Fibroblast of skin of right quadriceps (primary cell): ENCODE measurements around the gene ZNF593.

Experiments used
- DNase-seq: peaks from one replicate; pipeline ENCODE4 v3.0.0-alpha.2; 2013

ZNF593 gene

DNA sequence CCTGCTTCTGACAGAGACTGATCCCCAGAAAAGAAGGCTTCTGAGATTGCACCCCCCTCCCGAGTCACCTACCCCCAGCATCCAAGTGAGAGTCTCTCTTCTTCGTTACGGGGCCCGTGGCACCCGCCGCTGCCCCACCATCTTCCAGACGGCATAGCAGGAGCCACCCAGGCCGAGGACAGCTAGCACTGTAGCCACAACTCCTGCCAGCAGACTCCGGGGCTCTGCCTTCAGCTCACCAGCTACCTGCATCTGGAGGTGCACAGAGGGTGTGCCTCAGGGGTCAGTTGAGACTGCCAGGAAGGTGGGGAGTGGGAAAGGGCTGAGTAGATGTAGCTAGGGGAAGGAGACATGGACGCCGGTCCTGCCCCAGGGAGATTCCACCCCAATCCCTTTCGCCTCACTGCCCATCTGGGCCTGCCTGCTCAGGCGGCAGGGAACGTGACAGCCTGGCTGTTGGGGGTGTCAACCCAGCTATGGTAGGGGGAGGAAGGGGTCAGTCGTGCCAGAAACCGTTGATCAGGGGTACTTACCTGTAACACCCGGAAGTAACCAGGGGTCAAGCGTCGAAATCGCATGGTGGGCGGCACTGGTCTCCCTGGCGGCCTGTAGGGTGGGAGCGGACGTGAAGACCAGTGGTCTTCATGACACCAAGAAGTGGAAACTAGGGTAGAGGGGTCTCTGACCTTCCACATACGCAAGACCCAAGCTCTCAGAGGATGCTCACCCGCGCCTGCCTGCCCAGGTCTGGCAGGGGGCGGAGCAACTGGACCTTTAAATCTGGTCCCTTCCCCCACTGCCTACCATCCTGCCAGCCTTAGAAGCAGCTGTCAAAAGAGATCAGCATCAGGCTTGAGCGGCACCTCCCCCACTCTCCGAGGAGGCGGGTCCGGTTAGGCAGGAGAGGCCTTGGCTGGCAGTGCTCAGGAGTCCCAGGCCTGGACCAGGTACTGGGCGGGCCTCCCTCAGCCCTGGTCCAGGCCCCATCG, 1.7 kb downstream of the ZNF593 start, which contains the start of gene ZNF593OS:
Gene ZNF593OS, minus strand, starts transcription at position 749 of the 989 bp plus-strand sequence. Its CDS starts 171 bp downstream, at position 578.
- no peak for DNase-seq

DNA sequence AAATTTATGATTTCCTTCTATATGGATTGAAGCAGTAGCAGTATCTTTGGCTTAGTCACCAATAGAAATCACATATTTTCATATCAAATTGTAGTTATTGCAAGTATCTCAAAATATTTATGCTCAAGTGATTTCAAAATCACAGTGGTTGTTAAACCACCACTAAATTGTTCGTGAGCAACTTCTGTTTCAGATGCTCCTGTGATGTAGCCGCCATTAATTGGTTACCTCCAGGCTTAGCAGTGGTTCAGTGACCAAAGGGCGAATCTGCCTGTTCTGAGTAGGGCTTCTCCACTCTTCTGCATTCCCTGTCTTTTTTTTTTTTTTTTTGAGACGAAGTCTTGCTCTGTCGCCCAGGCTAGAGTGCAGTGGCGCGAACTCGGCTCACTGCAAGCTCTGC, 5.6 kb downstream of the ZNF593 start:
- DNase-seq = no peak

DNA sequence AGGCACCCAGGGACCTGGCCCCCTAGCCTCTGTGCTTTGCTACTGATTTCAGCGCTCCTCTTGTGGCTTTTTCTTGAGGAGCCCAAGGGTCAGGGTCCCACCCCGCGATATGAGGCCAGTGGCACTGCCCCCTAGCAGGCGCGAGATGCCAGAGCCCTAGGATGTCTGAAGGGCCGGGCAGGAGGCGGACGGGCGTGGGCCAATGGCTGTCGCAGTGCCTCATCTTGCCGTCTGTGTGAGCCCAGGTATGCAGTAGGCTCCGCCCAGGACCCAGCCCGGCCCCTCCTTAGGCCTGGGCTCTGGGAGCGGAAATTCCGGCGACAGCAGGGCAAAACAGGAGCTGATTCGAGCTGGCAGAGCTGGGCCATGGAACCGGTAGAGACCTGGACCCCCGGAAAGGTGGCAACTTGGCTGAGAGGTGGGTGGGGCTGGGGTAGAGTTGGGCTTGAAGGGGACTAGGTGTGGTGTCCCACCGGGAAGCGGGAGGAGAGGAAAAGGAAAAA, 7.5 kb downstream of the ZNF593 start, which contains the start of gene CNKSR1:
Gene CNKSR1, plus strand, starts transcription at position 310 of the 503 bp plus-strand sequence. Its CDS starts 57 bp downstream, at position 367.
- no peak for DNase-seq

DNA sequence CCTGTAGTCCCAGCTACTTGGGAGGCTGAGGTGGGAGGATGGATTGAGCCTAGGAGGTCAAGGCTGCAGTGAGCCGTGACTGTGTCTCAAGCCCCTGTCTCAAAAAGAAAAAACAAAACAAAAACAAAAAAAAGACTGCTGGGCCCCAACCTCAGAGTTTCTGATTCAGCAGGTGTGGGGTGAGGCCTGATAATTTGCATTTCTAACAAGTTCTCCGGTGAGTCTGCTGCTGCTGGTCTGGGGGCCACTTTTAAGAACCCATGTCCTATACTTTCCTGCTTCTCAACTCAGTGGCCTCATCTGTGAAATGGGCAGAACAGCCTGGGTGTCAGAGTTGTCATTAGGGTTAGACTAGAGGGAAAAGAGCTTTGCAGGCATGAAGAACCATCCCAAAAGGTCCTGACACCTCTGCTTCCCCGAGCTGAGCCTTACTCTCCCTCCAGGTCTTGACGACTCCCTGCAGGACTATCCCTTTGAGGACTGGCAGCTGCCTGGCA, 10.3 kb downstream of the ZNF593 start:
- no peak for DNase-seq

DNA sequence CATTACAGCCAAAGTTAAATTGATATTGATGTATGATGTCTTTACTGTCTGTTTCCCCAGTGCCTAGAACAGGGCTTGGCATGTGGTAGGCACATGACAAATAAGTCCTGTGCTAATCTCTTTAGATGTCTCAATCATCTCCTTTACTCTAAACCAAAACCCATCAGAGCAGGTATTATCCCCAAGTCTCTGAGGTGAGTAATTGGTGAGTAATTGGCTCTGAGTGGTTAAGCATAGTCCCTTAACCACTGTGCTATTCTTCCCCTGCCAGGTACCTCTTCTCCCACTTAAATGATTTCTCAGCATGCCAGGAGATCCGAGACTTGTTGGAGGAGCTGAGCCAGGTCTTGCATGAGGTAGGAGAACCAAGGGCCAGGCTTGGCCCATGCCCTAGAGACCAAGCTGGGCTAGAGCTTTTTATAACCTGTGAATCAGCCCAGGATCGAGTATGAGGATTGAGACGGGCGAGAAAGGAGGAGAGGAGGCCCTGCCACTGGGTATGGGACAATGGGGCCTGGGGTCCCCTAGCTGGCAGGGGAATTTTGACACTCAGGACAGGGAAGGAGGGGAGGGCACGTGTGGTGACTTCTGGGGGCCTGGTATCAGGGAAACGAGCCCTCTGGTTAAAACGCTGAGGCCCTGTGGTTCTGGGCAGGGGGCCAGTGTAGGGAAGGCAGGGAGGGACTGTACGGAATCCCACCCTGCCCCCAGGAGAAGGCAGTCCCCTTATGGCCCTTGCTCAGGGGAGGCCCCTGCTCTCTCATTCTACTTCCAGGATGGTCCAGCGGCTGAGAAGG, 12.1 kb downstream of the ZNF593 start:
- no peak for DNase-seq

DNA sequence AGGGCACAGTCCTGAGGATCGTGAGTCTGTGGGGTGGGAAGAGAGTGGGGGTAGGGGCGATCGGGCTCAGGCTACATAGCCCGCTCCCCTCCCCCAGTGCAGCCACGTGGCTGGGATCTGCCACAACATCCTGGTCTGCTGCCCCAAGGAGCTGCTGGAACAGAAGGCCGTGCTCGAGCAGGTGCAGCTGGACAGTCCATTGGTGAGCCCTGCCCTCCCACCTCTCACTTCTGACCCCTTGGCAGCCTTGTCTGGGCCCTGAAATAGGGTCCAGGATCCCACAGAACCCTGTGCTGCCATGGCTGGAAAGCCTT, 12.6 kb downstream of the ZNF593 start:
- DNase-seq = no peak

DNA sequence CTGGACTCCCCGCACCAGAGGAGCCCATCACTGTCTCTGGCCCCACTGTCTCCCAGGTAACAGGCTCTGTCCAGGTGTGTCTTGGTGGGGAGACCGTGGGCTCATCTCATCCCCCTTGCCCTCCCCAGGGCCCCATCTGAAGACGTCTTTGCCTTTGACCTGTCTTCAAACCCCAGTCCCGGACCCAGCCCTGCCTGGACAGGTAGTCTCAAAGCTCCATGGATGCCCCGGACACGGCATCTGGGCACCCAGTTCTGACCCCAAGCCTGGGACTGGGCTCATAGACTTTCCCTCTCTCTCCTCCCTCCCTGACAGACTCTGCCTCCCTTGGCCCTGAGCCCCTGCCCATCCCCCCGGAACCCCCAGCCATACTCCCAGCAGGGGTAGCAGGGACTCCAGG, 14.4 kb downstream of the ZNF593 start:
- no peak for DNase-seq

DNA sequence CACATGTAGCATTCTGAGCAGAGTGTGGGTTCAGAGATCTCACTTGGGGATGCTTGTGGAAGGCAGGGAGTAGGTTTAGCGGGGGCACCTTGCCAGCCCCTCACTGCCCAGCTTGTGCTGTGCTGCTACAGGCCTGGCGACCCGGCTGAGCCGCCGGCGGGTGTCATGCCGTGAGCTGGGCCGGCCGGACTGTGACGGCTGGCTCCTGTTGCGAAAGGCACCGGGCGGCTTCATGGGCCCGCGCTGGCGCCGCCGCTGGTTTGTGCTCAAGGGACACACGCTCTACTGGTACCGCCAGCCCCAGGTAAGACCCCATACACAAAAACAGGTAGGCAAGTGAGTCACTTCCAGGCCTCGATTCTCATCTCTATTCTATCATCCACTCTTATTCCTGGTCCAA, 15.2 kb downstream of the ZNF593 start:
- no peak for DNase-seq

DNA sequence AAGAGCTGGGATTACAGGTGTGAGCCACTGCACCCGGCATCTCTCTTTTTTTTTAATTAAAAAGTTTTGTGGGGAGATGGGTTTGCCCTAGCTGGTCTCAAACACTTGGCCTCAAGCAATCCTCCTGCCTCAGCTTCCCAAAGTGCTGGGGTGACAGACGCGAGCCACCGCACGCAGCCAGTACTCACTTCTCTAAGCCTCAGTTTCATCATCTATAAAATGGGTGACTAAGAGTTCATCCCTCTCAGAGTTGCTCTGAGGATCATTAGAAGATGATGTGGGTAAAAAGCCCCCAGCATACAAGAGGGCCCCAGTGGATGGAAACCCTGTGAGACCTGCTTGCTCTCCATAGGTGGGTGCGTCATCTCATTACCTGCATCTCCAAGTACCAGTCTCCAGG, 18.2 kb downstream of the ZNF593 start:
- DNase-seq = no peak

DNA sequence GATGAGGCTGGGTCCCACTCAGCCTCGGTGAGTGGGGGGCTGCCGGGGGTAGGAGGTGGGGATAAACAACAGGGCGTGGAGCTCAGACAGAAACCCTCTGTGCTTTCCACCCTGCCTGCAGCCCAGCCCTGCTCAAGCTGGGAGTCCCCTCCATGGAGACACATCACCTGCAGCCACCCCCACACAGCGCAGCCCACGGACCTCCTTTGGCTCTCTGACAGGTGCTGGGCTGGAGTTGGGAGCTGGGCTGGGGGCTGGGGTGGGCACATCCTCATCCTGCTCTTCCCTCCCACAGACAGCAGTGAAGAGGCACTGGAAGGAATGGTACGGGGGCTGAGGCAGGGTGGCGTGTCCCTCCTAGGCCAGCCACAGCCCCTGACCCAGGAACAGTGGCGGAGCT, 18.8 kb downstream of the ZNF593 start:
- DNase-seq = no peak

DNA sequence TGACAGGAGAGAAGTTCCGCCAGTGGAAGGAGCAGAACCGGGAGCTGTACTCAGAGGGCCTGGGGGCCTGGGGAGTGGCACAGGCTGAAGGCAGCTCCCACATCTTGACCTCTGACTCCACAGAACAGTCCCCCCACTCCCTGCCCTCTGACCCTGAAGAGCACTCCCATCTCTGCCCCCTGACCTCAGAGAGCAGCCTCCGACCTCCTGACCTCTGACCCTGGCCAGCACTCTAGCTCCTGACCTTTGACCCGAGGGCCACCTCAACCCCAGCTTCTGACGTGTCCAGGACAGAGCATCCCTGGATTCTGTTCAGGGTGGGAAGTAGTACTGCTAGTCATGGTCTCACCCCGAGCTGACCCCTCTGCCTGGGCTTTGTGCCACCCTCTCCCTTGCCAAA, 19.6 kb downstream of the ZNF593 start:
- no peak for DNase-seq

DNA sequence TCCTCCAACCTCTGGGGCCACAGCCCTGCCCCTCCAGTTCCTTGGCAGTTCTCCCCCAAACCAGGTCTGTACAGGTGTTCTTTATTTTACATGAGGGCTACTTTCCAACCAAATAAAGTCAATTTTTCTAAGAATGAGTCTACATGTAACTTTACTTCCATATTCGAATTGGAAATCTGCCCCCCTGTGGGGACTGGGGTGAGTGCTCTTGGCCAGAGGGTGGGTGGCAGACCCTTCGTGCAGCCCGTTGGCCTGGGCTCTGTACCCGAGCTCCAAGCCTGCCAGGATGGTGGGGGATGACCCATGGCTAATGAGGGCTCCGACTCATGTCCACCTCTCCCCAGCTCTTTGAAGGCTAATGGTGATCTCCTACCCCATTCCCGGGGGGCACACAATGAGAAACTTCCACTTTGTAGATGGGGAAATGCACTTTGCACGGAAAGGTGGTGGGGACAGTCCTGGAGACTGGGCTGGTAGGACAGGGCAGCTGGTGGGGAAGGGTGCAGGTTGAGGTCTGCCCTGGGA, 20.1 kb downstream of the ZNF593 start:
- DNase-seq = no peak

DNA sequence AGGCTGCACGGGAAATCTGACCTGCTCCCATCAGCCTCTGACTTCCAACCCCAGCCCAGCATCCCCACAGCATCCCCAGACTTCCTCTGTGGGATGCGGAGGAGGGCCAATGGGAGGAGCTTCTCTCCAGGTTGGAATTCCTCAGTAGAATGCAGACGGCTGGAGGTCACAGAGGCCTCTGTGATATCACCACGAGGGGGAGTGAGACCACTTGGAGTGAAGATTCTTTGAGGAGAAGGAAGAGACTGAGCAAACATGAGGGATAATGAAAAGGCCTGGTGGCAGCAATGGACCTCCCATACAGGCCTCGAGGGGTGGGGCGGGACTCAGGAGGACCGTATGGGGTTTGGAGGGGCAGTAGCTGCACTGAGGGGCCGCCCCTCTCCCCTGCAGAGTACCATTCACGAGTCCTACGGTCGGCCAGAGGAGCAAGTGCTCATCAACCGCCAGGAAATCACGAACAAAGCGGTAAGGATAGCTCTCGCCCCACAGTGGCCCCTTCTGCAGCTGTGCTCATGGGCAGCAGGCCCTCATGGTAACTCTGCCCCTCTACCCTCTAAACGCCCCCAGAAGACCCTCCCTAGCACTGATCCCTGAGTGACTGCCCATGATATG, 20.8 kb downstream of the ZNF593 start, which contains the start of gene CATSPER4:
Gene CATSPER4, plus strand, starts transcription at position 230 of the 615 bp plus-strand sequence. Its CDS starts 26 bp downstream, at position 256.
- peak; percentile 39 for DNase-seq

DNA sequence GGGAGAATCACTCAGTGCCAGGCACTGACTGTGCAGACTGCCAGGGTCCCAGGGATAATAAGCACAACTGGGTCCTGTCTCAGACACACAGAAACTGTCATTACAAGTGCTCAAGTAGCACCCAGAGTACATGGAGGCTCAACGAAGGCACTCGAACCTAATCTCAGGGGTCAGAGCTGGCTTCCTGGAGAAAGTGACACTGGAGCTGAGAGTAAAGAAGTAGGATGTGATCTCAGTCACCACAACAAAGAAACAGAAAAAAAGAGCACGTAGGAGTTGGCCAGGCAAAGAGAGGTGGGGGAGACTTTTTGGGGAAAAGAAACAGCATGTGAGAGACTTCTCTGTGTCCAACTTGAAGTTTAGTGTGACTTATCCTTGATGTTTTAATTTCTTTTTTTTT, 22.0 kb downstream of the ZNF593 start:
- DNase-seq = no peak

DNA sequence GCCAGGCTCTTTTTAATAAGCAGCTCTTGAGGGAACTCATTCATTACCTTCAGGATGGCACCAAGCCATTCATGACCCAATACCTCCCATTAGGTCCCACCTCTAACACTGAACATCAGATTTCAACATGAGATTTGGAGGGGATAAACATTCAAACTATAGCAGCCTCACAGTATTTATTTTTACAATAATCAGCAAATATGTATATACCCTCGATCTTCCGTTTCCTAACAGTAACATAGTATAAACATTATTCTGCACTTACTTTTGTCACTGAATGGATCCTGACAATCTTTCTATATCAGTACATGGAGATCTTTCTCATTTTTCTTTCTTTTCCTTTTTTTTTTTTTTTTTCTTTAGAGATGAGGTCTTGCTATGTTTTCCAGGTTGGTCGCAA, 26.1 kb downstream of the ZNF593 start:
- no peak for DNase-seq

DNA sequence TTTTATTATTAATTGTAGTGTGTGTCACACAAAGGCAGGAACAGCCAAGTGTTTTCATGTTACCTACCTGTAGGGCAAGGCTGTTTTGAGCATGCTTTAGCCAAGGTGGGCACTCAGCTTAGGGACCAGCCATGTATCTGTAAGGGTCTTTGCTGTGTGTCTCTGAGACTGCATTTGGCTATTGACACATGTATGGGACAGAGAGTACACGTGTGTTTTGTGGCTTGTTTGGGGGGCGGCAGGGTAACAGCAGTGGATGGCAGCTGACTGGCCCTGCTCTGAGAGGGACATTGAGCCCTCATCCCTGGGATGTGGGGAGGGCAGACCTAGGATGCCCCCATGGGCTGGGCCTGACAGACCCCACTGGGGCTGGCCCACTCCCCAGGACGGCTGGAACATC, 27.6 kb downstream of the ZNF593 start:
- no peak for DNase-seq

DNA sequence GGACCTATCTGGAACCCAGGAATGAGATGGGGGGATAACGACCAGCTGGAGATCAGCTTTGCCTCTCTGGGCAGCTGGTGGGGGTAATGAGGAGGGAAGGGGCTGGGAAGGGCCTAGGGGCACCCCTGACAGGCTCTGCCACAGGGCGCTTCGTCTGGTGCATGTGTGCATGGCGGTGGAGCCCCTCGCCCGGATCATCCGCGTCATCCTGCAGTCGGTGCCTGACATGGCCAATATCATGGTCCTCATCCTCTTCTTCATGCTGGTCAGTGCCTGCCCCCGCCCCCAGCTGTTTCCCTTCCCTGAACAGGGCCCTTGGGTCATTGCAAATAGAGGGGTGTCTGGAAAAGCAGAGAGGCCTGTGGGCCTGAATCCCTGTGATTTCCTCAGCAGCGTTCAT, 28.1 kb downstream of the ZNF593 start:
- DNase-seq = no peak

DNA sequence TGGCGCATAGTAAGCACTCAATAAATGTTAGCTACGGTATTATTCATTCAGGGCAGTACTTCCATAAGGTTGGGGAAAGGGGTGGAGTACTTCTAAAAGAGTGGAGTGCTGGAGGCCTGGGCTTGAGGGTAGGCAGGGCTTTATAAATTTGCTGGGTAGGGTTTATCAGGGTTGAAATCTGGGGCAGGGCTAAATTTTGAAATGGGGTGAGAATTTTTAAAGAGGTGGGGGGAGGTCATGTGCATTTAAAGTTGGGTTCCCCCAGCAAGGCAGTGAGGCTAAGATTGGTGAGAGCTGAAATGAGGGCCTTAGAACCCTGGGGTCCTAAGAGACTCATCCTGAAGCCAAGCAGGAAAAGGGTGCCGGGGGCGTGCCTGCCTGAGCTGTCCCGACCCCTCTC, 30.7 kb downstream of the ZNF593 start:
- DNase-seq = no peak

DNA sequence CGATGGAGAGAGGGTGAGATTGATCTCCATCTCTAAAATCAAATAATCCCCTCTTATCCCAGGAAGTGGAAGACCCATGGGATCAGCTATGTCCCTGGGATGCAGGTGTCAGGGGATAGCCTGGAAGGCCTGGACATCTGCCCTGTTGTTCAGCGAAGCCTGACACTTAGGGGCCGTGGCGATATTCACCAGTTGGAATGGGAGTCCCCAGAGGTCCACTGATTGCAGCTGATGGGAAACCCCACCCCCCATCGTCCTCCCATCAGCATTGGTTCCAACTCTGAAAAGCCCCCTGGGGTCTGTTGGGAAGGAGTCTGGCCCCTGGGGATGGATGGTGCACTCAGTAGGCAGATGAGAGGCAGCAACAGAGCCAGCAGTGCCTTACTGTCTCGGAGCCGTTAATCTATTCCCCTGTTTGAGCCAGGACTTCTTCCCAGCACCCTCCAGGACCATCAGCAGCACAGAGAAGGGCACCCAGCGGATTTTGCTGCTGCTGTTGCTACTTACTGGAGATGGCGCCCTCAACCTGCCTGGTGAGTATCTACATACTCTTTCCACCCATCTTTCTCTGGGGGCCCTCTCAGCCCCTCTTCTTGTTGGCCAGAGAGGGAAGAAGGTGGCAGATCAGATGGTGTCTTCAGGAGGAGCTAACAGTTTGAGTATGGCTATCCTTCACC, 34.1 kb downstream of the ZNF593 start:
- DNase-seq = no peak

DNA sequence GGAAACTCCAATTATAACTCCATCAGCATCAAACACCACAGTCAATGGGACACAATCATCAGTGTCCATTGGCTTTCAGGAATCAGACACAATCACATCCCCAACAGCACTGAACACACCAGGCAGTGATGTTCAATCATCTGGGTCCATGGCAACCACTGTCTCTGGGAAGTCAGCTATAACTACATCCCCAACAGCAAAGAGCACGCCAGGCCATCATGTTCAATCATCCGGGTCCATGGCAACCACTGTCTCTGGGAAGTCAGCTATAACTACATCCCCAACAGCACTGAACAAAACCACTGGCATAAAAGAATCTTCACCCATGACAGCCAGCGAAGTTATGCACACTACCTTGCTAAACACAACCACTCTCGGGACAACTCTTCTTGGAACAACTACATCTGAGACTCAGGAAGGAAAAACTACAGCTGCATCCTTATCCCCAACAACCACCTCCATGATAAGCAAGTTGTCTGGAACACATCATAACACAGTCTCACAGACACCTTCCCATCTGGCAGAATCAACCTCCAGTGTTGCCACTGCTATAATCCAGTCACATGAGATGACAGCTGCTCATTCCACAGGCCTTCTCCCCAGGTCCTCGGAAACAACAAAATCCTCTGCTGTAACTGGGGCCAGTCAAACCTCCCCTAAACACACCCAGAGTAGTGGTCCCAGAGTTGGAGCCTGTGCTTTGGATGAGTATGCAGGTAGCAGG, 40.6 kb downstream of the ZNF593 start:
- DNase-seq = no peak

DNA sequence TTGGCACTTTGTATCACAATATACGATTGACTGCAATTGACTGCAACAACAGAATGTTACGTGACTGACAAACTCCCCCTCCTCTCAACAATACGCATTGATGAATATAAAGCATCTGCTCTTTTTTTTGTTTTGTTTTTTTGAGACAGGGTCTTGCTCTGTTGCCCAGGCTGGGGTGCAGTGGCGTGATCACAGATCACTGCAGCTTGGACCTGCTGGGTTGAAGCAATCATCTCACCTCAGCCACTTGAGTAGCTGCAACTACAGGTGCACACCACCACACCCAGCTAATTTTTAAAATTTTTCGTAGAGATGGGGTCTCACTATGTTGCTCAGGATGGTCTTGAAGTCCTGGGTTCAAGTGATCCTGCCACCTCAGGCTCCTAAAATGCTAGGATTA, 43.0 kb downstream of the ZNF593 start:
- no peak for DNase-seq
